Activated CD8-positive, alpha-beta T cell treated with anti-CD3 and anti-CD28 coated beads for 36 hours (primary cell): ENCODE measurements around the gene PHLPP2. TPM values are rescaled to one million over a fixed set of nuclear protein-coding genes. Genes with fewer than 3 reads are reported as not detected.

Source experiments
- ATAC-seq: fragments of 200-7000 bp; cut with Tn5 transposase; one replicate; pipeline ENCODE4 v1.10.0; 2021; ENCODE audit warnings: mild to moderate bottlenecking, moderate library complexity
- CTCF ChIA-PET: fragments of 350-600 bp; sonication (Branson Sonifier 250); formaldehyde crosslinking; loops from one replicate; lab custom pipeline; 2021; ENCODE audit warnings: antibody characterized with exemption; lab: Charles Lee
- POLR2A ChIA-PET: fragments of 350-600 bp; sonication (Branson Sonifier 250); formaldehyde crosslinking; loops from one replicate; lab custom pipeline; 2021; ENCODE audit warnings: antibody characterized with exemption; lab: Charles Lee
- DNase-seq: peaks from one replicate; pipeline ENCODE4 v3.0.0-alpha.2; 2020
- H3K27ac Mint-ChIP-seq: one replicate; pipeline ENCODE4 v1.8.0; 2021; ENCODE audit warnings: mild to moderate bottlenecking, mixed read lengths
- H3K27me3 Mint-ChIP-seq: one replicate; pipeline ENCODE4 v1.8.0; 2021; ENCODE audit warnings: mixed read lengths
- H3K36me3 Mint-ChIP-seq: one replicate; pipeline ENCODE4 v1.8.0; 2021; ENCODE audit warnings: low read depth, mixed read lengths
- H3K4me1 Mint-ChIP-seq: one replicate; pipeline ENCODE4 v1.8.0; 2021; ENCODE audit warnings: low read depth, mixed read lengths
- H3K4me3 Mint-ChIP-seq: one replicate; pipeline ENCODE4 v1.8.0; 2021; ENCODE audit warnings: mild to moderate bottlenecking, moderate library complexity, mixed read lengths
- H3K9me3 Mint-ChIP-seq: one replicate; pipeline ENCODE4 v1.8.0; 2021; ENCODE audit warnings: mixed read lengths
- CTCF ChIP-seq: fragments of 200-600 bp; IDR thresholded peaks from one replicate; pipeline ENCODE4 v1.8.0; 2022; ENCODE audit warnings: antibody characterized with exemption, mild to moderate bottlenecking
- intact Hi-C: fragments of 100-400 bp; cut with micrococcal nuclease; formaldehyde crosslinking; loops from one replicate; pipeline ENCODE4 v1.10.0; 2022
- total RNA-seq, 2 experiments: library from RNA; stranded (reverse); gene quantifications; one replicate each; pipeline ENCODE4 v1.2.3, GENCODE V29; 2021

PHLPP2 gene
- total RNA-seq, 2 experiments from 2014 or later, result 7.2 to 7.4 TPM

- H3K4me1 Mint-ChIP-seq, result no peaks in the 10 kb centered on the region
- no peak for TF ChIP-seq CTCF
- intact Hi-C loops, result no loop called here
- DNase-seq (no peak), ATAC-seq (no peak)
- no peaks in the 10 kb centered on the region for H3K9me3 Mint-ChIP-seq
- POLR2A ChIA-PET, result no interaction called here
- peaks cover 14% of the 10 kb centered on the region for H3K36me3 Mint-ChIP-seq
- CTCF ChIA-PET, result no interaction called here
- H3K4me3 Mint-ChIP-seq, result no peak overlapping the region
- no peak overlapping the region for H3K27ac Mint-ChIP-seq
- no peaks in the 10 kb centered on the region for H3K27me3 Mint-ChIP-seq
These were observed 57.4 kb downstream of the PHLPP2 start for GRCh38 chr16:71666928-71667707.

DNA sequence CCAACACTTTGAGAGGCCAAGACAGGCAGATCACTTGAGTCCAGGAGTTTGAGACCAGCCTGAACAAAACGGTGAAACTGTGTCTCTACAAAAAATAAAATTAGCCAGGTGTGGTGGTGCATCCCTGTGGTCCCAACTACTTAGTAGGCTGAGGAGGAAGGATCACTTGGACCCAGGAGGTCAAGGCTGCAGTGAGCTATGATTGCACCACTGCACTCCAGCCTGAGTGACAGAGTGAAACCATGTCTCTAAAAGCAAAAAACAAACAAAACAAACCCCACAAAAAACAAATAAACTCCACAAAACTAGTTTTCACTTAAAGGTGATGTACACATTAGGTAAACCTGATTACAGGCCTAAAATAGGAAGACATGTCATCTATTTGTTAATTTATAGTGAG, 58.2 kb downstream of the PHLPP2 start:
- Mint-ChIP-seq H3K27me3 (no peaks in the 10 kb centered on the region), H3K4me1 (no peaks in the 10 kb centered on the region), H3K9me3 (no peaks in the 10 kb centered on the region), H3K27ac (no peak overlapping the region), H3K36me3 (peaks cover 12% of the 10 kb centered on the region), H3K4me3 (no peak overlapping the region)
- no peak for TF ChIP-seq CTCF
- ATAC-seq (no peak), DNase-seq (no peak)
- intact Hi-C loops, result no loop called here
- CTCF ChIA-PET, result interaction anchor here (1.0 kb wide), 1 partner anchor 10 kb away, joined by 3 read pairs; no protein-coding TSS in a partner anchor
- POLR2A ChIA-PET, result no interaction called here

DNA sequence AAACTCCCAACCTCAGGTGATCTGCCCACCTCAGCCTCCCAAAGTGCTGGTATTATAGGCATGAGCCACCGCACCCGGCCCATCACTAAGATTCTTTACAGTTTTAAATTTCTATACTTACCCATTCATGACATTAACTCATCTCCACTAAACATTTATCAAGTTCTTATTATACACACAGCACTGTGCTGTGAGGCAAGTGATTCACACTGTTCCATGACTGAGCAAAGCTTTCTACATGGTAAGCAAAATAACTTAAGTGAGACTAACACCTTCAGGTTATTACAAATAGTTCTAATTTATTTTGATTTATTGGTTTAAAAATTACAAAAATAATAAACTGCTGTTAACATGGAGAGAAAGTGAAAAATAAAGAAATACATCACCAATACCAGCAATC, 65.0 kb downstream of the PHLPP2 start:
- POLR2A ChIA-PET, result no interaction called here
- ATAC-seq, result no peak
- H3K4me1 Mint-ChIP-seq, result no peaks in the 10 kb centered on the region
- H3K4me3 Mint-ChIP-seq, result no peak overlapping the region
- TF ChIP-seq CTCF, result no peak
- H3K9me3 Mint-ChIP-seq, result no peaks in the 10 kb centered on the region
- peaks cover 11% of the 10 kb centered on the region for H3K36me3 Mint-ChIP-seq
- DNase-seq, result no peak
- CTCF ChIA-PET, result interaction anchor here (1.3 kb wide), 1 partner anchor 29 kb away, joined by 3 read pairs; no protein-coding TSS in a partner anchor
- intact Hi-C loops, result no loop called here
- no peaks in the 10 kb centered on the region for H3K27me3 Mint-ChIP-seq
- no peak overlapping the region for H3K27ac Mint-ChIP-seq

GRCh38 chr16:71658771-71659170, 65.7 kb downstream of the PHLPP2 start:
- no peak for TF ChIP-seq CTCF
- H3K4me3 Mint-ChIP-seq, result no peak overlapping the region
- ChIA-PET CTCF (interaction anchor here (1.3 kb wide), 1 partner anchor 29 kb away, joined by 3 read pairs; no protein-coding TSS in a partner anchor), POLR2A (no interaction called here)
- peaks cover 11% of the 10 kb centered on the region for H3K36me3 Mint-ChIP-seq
- ATAC-seq (no peak), DNase-seq (no peak)
- H3K9me3 Mint-ChIP-seq, result no peaks in the 10 kb centered on the region
- H3K4me1 Mint-ChIP-seq, result no peaks in the 10 kb centered on the region
- intact Hi-C loops, result no loop called here
- H3K27ac Mint-ChIP-seq, result no peak overlapping the region
- H3K27me3 Mint-ChIP-seq, result no peaks in the 10 kb centered on the region

DNA sequence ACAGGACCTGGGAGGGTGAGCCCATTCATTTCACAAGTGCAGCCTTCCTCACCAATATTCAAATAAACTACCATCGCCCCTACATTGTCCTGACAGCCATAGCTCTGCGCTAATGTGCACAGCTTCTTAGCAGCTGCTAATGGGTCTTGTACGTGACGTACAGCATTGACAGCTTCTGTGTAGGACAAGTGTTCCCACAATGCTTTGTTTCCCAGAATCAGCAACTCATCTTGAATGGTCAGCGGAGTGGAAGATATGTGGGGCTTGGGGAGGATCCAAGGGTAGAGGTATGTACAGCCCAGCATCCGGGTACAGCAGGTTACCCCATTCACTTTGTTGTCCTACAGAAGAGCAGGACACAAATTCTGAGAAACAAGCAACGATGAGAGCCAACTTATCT, 74.8 kb downstream of the PHLPP2 start:
- intact Hi-C loops, result no loop called here
- no peak for ATAC-seq
- CTCF ChIA-PET, result no interaction called here
- POLR2A ChIA-PET, result no interaction called here
- no peak overlapping the region for H3K27ac Mint-ChIP-seq
- no peaks in the 10 kb centered on the region for H3K9me3 Mint-ChIP-seq
- TF ChIP-seq CTCF, result no peak
- no peak for DNase-seq
- H3K4me3 Mint-ChIP-seq, result no peak overlapping the region
- peaks cover 3% of the 10 kb centered on the region for H3K36me3 Mint-ChIP-seq
- H3K4me1 Mint-ChIP-seq, result no peaks in the 10 kb centered on the region
- no peaks in the 10 kb centered on the region for H3K27me3 Mint-ChIP-seq
